Testis (tissue), 3 donors: Measurements from ENCODE around the gene POGLUT2. TPM values are rescaled to one million over a fixed set of nuclear protein-coding genes. Genes with fewer than 3 reads are reported as not detected.

ENCODE experiments used
- DNase-seq: peaks from one replicate; pipeline ENCODE4 v3.0.0-alpha.2; 2019
- H3K27ac ChIP-seq, 2 donors: fragments of 200-600 bp; sonication (generic); one replicate each; pipeline ENCODE4 v1.5.1; 2019
- H3K27me3 ChIP-seq: fragments of 200-600 bp; sonication (generic); one replicate; pipeline ENCODE4 v1.5.1; 2019
- H3K36me3 ChIP-seq: fragments of 200-600 bp; sonication (generic); one replicate; pipeline ENCODE4 v1.5.1; 2017; ENCODE audit warnings: low read depth; ENCODE audit errors: missing control alignments
- H3K4me1 ChIP-seq: fragments of 200-600 bp; sonication (generic); one replicate; pipeline ENCODE4 v1.5.1; 2019
- H3K4me3 ChIP-seq, 2 donors: fragments of 200-600 bp; sonication (generic); one replicate each; pipeline ENCODE4 v1.5.1; 2017 to 2019
- H3K9me3 ChIP-seq: fragments of 200-600 bp; sonication (generic); one replicate; pipeline ENCODE4 v1.5.1; 2017
- POLR2A ChIP-seq: fragments of 450-650 bp; IDR thresholded peaks from one replicate; pipeline ENCODE4 v1.6.1; 2017; ENCODE audit warnings: antibody characterized with exemption, mild to moderate bottlenecking, moderate library complexity
- WGBS, 2 donors: methylation state at CpG; one replicate each; pipeline ENCODE4 v1.1.5; 2018; 5-methylcytosine and 5-hydroxymethylcytosine counted together
- intact Hi-C: fragments of 100-400 bp; cut with DNase I; formaldehyde crosslinking; loops from one replicate; pipeline ENCODE4 v1.15.1; 2023; ENCODE audit warnings: low total_unique reads
- polyA plus RNA-seq: library from polyadenylated mRNA; stranded (reverse); fragments of 350-450 nt; fragmentation: Illumina TruSeq; extraction: RNeasy Lipid Tissue Mini Kit (QIAGEN cat#74804); gene quantifications from one replicate; pipeline ENCODE4 v1.2.3, GENCODE V29; 2014; ENCODE audit warnings: low read depth, low replicate concordance; ENCODE audit not compliant: insufficient read depth
- total RNA-seq, 2 donors: library from RNA; depleted of rRNA; stranded (reverse); fragments of >200 nt; gene quantifications; one replicate each; pipeline ENCODE4 v1.2.3, GENCODE V29; 2016
- TF ChIP-seq, protein P1 (sequence below), 3 experiments: fragments of 450-650 bp in 2 of 3; fragments of 200-600 bp in 1 of 3; sonication (generic) in 1 of 3; IDR thresholded peaks; one replicate each; pipeline ENCODE4 v1.5.1; 2016 to 2019; ENCODE audit warnings: antibody characterized with exemption in 3 of 3, mild to moderate bottlenecking in 2 of 3, moderate library complexity in 1 of 3

POGLUT2 gene
- total and polyA plus RNA-seq, 3 donors from 2014 or later: 2.5 to 4.1 (median 3.9) TPM

DNA sequence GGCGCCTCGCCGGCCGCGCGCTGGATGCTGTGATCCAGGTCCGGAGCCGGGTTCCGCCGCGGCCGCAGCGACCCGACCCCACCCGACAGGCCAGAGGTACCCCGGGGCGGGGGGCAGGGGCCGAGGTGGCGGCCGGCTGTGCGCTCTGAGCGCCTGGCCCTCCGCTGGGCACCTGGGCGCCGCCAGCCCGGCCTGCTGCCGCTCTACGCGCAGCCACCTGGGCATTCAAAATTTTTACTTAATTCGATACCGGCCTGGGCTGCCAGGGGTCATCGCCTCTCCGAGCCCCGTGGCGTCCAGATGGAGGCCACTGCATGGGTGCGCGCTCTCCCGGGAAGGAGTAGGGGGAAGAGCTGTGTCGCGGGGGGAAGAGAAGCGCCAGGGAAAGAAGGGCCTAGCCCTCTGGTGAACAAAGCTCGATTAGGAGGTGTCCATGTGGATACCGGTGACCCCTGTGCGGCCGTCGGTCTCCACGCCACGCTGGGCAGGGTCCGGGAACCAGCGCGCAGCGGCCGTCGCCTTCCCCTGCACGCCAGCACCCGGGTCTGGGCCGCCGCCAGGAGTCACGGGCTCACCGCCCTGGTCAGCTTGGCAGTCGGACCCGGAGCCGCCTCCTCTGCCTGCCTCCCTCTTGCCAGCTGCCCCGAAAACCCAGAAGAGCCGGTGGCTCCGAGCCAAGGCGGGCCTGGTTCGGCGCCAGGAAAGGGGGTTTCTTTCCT lies 809 bp upstream of the POGLUT2 start:
- H3K9me3 ChIP-seq: no peaks in the 10 kb centered on the region
- peak overlapping the region; percentile 63 to 86 for H3K4me3 ChIP-seq
- WGBS, 2 donors: 0 to 1% methylated on average over 33 to 55 of the region's 69 CpGs
- TF ChIP-seq, protein P1, sequence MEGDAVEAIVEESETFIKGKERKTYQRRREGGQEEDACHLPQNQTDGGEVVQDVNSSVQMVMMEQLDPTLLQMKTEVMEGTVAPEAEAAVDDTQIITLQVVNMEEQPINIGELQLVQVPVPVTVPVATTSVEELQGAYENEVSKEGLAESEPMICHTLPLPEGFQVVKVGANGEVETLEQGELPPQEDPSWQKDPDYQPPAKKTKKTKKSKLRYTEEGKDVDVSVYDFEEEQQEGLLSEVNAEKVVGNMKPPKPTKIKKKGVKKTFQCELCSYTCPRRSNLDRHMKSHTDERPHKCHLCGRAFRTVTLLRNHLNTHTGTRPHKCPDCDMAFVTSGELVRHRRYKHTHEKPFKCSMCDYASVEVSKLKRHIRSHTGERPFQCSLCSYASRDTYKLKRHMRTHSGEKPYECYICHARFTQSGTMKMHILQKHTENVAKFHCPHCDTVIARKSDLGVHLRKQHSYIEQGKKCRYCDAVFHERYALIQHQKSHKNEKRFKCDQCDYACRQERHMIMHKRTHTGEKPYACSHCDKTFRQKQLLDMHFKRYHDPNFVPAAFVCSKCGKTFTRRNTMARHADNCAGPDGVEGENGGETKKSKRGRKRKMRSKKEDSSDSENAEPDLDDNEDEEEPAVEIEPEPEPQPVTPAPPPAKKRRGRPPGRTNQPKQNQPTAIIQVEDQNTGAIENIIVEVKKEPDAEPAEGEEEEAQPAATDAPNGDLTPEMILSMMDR (IDR thresholded peaks at IDR 0.05): no peak
- TF ChIP-seq POLR2A: no peak
- H3K36me3 ChIP-seq: no peaks in the 10 kb centered on the region
- H3K27me3 ChIP-seq: no peaks in the 10 kb centered on the region
- H3K27ac ChIP-seq: peak overlapping the region; percentile 47 to 80
- peak; percentile 19 for DNase-seq
- intact Hi-C loops: no loop called here
- H3K4me1 ChIP-seq: no peaks in the 10 kb centered on the region

DNA sequence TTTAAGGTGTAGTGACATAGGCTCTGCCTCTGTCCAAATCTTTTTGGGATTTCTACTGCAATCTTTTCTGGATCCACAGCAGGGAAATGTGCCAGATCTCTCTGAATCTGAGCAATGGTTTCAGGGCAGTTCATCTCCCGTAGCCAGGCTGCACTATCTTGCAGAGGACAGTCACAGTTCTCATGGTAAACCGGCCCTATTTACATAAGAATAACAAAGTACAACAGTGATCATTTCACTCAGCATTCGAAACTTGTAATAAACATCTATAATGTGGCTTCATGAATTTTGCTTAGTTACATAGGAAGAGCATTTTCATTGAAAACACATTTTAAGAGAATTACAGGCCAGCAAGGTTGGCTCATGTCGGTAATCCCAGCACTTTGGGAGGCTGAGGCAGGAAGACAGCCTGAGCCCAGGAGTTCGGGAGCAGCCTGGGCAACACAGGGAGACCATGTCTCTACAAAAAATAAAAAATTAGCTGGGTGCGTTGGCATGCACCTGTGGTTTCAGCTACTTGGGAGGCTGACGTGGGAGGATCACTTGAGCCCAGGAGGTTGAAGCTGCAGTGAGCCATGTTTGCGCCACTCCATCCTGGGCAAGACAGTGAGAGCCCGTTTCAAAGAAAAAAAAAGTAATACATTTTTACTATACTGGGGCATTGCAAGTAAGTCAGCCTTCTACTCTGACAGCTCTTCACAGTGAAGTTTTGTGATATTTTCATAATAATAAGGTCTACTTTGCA lies 5.0 kb downstream of the POGLUT2 start:
- WGBS, 2 donors: 86 to 93% methylated on average over 9 of the region's 9 CpGs
- intact Hi-C loops: no loop called here

DNA sequence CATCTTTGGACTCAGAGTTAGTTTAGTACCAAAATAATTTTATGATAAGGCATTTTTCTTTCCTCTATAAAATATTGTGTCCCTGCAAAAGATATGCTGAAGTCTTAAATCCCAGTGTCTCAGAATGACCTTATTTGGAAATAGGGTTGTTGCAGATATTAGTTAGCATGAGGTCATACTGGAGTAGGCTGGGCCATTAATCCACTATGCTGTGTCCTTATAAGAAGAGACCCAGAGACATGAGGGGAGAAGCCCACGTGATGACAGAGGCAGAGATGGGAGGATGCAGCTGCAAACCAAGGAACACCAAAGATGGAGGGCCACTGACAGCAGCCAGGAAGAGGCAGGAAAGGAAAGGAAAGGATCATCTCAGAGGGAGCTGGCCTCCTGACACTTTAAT lies 6.4 kb downstream of the POGLUT2 start:
- Histone ChIP-seq H3K4me1 (no peaks in the 10 kb centered on the region), H3K27ac (no peak overlapping the region), H3K4me3 (no peak overlapping the region), H3K9me3 (no peaks in the 10 kb centered on the region), H3K36me3 (no peaks in the 10 kb centered on the region), H3K27me3 (no peaks in the 10 kb centered on the region)
- no peak for TF ChIP-seq POLR2A
- TF ChIP-seq, protein P1 (IDR thresholded peaks at IDR 0.05): no peak
- intact Hi-C loops: no loop called here
- WGBS, 2 donors: 83 to 93% methylated on average over 1 of the region's 1 CpG
- no peak for DNase-seq

More for the DNA sequence above, 5.0 kb downstream of the POGLUT2 start:
- H3K9me3 ChIP-seq: no peaks in the 10 kb centered on the region
- H3K4me3 ChIP-seq: no peak overlapping the region
- no peaks in the 10 kb centered on the region for H3K27me3 ChIP-seq
- no peaks in the 10 kb centered on the region for H3K36me3 ChIP-seq
- DNase-seq: no peak
- H3K4me1 ChIP-seq: no peaks in the 10 kb centered on the region
- no peak for TF ChIP-seq POLR2A
- TF ChIP-seq, protein P1 (IDR thresholded peaks at IDR 0.05): no peak
- no peak overlapping the region for H3K27ac ChIP-seq

DNA sequence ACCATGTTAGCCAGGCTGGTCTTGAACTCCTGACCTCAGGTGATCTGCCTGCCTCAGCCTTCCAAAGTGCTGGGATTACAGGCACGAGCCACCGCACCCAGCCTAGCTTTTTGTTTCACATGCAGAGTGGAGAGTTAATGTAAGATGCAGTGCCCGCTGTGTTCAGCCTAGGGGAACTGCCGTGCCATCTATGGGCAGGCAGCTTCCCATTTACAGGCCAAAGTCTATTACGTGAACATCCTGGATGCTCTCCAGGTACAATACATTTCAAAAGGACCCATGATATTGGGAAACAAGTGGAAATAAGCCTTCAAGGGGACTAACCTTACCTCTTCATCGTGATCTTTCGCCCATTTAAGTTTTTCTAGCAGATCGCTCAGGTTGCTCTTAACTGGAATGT lies 10.1 kb downstream of the POGLUT2 start:
- WGBS, 2 donors: 90 to 96% methylated on average over 8 of the region's 8 CpGs
- no peak for DNase-seq
- H3K4me1 ChIP-seq: no peaks in the 10 kb centered on the region
- intact Hi-C loops: no loop called here
- H3K27ac ChIP-seq: no peak overlapping the region
- no peak overlapping the region for H3K4me3 ChIP-seq
- H3K27me3 ChIP-seq: no peaks in the 10 kb centered on the region
- no peaks in the 10 kb centered on the region for H3K36me3 ChIP-seq
- TF ChIP-seq POLR2A: no peak
- TF ChIP-seq, protein P1 (IDR thresholded peaks at IDR 0.05): no peak
- no peaks in the 10 kb centered on the region for H3K9me3 ChIP-seq
